Measurements from ENCODE around the gene NRTN. TPM values are rescaled to one million over a fixed set of nuclear protein-coding genes. Genes with fewer than 3 reads are reported as not detected.
"Not testable (repeated sequence)": the region's sequence is repeated elsewhere in the genome, so short reads cannot be mapped to it uniquely, and the experiment has no call there.

The NRTN gene
- total and polyA plus RNA-seq, 2 experiments from 2014 or later: 4.0 to 5.5 TPM

- no peak for TF ChIP-seq EZH2 (IDR thresholded peaks at IDR 0.05; ENCODE audit: low read depth, unreplicated experiment)
- TF ChIP-seq ETS1 (IDR thresholded peaks at IDR 0.05): no peak
Observed at GRCh38 chr19:5873617-5874199, 68.8 kb downstream of the NRTN start (continued).

DNA sequence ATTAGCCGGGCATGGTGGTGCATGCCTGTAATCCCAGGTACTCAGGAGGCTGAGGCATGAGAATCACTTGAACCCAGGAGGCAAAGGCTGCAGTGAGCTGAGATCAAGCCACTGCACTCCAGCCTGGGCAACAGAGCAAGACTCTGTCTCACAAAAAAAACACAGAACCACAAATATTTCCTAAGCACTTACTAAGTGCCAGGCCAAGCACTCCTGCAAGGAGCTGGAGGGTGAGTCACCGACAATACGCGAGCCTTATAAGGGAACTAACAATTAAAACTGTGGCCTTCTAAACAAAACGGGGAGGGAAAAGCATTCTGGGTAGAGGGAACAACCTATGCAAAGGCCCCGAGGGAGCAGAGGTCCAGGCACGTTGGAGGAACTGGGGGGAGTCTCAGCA is 69.6 kb downstream of the NRTN start:
- H3K27me3 Mint-ChIP-seq (ENCODE audit: insufficient read depth, low read depth, poor library complexity); H3K79me2 ChIP-seq (replicated peaks; ENCODE audit: insufficient read depth); H2AFZ ChIP-seq; H3F3A ChIP-seq (replicated peaks; ENCODE audit: low read depth); H3K27ac Mint-ChIP-seq; H3K27ac ChIP-seq (ENCODE audit: low read depth); ATAC-seq; H3K27me3 ChIP-seq (ENCODE audit: insufficient read depth); H3K4me3 Mint-ChIP-seq; H3K36me3 Mint-ChIP-seq (ENCODE audit: low read depth); H3K4me3 ChIP-seq; H4K20me1 ChIP-seq (replicated peaks; ENCODE audit: insufficient read depth); H3K4me2 ChIP-seq; DNase-seq (ENCODE audit: low spot score); H3K9me3 Mint-ChIP-seq; H3K4me1 ChIP-seq (ENCODE audit: insufficient read depth); H3K36me3 ChIP-seq (ENCODE audit: insufficient read depth); H3K4me1 Mint-ChIP-seq; H3K9me2 ChIP-seq (ENCODE audit: insufficient read depth): not testable (repeated sequence)

DNA sequence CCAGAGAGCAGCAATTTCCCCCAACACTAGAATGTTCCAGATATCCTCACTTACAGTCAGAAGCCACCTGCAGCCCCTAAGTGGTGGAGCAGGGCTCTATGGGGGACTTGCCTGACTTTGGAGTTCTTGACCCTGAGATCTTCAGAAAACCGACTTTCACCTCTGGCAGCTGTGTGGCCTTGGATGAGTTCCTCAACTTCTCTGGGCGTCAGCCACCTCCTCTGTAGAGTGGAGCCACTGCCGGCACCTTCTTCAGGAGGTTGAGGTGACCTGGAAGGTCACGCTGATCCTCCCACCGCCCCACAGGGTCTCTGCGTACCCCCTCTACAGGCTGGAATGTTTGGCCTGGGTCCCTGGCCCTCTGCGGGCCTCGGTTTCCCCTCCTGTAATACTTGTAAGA is 72.6 kb downstream of the NRTN start:
- Histone ChIP-seq H3K79me2 (replicated peaks; ENCODE audit: insufficient read depth) (no peaks in the 10 kb centered on the region), H4K20me1 (replicated peaks; ENCODE audit: insufficient read depth) (no peaks in the 10 kb centered on the region), H3K4me3 (no peak overlapping the region), H3K9me2 (ENCODE audit: insufficient read depth) (no peaks in the 10 kb centered on the region), H3K4me2 (no peak overlapping the region), H2AFZ (no peak overlapping the region), H3K4me1 (ENCODE audit: insufficient read depth) (peaks cover 14% of the 10 kb centered on the region; the same call in 1 of the 2 replicates), H3K36me3 (ENCODE audit: insufficient read depth) (no peaks in the 10 kb centered on the region), H3F3A (replicated peaks; ENCODE audit: low read depth) (no peaks in the 10 kb centered on the region), H3K27ac (ENCODE audit: low read depth) (no peak overlapping the region), H3K27me3 (ENCODE audit: insufficient read depth) (no peaks in the 10 kb centered on the region)
- Mint-ChIP-seq H3K9me3 (no peaks in the 10 kb centered on the region; the same call in 2 of the 3 replicates), H3K27me3 (ENCODE audit: insufficient read depth, low read depth, poor library complexity) (peaks cover 5% of the 10 kb centered on the region), H3K4me1 (peaks cover 12% of the 10 kb centered on the region), H3K4me3 (no peak overlapping the region), H3K27ac (no peak overlapping the region), H3K36me3 (ENCODE audit: low read depth) (no peaks in the 10 kb centered on the region)
- DNase-seq (ENCODE audit: low spot score) (no peak), ATAC-seq (no peak)
- TF ChIP-seq ZNF331 (CRISPR knock-in tag; IDR thresholded peaks at IDR 0.05; ENCODE audit: low read depth) (no peak), ETS1 (IDR thresholded peaks at IDR 0.05) (no peak), JUNB (IDR thresholded peaks at IDR 0.05; ENCODE audit: unreplicated experiment) (no peak), CREB1 (CRISPR knock-in tag; IDR thresholded peaks at IDR 0.05; ENCODE audit: low read depth) (no peak), STAT1 (IDR thresholded peaks at IDR 0.05; ENCODE audit: unreplicated experiment) (no peak), NANOG (IDR thresholded peaks at IDR 0.05; ENCODE audit: borderline replicate concordance) (no peak)
- TF ChIP-seq, protein P1, sequence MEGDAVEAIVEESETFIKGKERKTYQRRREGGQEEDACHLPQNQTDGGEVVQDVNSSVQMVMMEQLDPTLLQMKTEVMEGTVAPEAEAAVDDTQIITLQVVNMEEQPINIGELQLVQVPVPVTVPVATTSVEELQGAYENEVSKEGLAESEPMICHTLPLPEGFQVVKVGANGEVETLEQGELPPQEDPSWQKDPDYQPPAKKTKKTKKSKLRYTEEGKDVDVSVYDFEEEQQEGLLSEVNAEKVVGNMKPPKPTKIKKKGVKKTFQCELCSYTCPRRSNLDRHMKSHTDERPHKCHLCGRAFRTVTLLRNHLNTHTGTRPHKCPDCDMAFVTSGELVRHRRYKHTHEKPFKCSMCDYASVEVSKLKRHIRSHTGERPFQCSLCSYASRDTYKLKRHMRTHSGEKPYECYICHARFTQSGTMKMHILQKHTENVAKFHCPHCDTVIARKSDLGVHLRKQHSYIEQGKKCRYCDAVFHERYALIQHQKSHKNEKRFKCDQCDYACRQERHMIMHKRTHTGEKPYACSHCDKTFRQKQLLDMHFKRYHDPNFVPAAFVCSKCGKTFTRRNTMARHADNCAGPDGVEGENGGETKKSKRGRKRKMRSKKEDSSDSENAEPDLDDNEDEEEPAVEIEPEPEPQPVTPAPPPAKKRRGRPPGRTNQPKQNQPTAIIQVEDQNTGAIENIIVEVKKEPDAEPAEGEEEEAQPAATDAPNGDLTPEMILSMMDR (conservative IDR thresholded peaks at IDR 0.05; ENCODE audit: low read depth in 2 of 2): no peak
- TF ChIP-seq, protein P2, sequence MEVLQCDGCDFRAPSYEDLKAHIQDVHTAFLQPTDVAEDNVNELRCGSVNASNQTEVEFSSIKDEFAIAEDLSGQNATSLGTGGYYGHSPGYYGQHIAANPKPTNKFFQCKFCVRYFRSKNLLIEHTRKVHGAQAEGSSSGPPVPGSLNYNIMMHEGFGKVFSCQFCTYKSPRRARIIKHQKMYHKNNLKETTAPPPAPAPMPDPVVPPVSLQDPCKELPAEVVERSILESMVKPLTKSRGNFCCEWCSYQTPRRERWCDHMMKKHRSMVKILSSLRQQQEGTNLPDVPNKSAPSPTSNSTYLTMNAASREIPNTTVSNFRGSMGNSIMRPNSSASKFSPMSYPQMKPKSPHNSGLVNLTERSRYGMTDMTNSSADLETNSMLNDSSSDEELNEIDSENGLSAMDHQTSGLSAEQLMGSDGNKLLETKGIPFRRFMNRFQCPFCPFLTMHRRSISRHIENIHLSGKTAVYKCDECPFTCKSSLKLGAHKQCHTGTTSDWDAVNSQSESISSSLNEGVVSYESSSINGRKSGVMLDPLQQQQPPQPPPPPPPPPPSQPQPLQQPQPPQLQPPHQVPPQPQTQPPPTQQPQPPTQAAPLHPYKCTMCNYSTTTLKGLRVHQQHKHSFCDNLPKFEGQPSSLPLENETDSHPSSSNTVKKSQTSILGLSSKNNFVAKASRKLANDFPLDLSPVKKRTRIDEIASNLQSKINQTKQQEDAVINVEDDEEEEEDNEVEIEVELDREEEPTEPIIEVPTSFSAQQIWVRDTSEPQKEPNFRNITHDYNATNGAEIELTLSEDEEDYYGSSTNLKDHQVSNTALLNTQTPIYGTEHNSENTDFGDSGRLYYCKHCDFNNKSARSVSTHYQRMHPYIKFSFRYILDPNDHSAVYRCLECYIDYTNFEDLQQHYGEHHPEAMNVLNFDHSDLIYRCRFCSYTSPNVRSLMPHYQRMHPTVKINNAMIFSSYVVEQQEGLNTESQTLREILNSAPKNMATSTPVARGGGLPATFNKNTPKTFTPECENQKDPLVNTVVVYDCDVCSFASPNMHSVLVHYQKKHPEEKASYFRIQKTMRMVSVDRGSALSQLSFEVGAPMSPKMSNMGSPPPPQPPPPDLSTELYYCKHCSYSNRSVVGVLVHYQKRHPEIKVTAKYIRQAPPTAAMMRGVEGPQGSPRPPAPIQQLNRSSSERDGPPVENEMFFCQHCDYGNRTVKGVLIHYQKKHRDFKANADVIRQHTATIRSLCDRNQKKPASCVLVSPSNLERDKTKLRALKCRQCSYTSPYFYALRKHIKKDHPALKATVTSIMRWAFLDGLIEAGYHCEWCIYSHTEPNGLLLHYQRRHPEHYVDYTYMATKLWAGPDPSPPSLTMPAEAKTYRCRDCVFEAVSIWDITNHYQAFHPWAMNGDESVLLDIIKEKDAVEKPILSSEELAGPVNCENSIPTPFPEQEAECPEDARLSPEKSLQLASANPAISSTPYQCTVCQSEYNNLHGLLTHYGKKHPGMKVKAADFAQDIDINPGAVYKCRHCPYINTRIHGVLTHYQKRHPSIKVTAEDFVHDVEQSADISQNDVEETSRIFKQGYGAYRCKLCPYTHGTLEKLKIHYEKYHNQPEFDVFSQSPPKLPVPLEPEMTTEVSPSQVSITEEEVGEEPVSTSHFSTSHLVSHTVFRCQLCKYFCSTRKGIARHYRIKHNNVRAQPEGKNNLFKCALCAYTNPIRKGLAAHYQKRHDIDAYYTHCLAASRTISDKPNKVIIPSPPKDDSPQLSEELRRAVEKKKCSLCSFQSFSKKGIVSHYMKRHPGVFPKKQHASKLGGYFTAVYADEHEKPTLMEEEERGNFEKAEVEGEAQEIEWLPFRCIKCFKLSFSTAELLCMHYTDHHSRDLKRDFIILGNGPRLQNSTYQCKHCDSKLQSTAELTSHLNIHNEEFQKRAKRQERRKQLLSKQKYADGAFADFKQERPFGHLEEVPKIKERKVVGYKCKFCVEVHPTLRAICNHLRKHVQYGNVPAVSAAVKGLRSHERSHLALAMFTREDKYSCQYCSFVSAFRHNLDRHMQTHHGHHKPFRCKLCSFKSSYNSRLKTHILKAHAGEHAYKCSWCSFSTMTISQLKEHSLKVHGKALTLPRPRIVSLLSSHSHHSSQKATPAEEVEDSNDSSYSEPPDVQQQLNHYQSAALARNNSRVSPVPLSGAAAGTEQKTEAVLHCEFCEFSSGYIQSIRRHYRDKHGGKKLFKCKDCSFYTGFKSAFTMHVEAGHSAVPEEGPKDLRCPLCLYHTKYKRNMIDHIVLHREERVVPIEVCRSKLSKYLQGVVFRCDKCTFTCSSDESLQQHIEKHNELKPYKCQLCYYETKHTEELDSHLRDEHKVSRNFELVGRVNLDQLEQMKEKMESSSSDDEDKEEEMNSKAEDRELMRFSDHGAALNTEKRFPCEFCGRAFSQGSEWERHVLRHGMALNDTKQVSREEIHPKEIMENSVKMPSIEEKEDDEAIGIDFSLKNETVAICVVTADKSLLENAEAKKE (CRISPR knock-in tag; IDR thresholded peaks at IDR 0.05): no peak
